OCI-LY1 (cell line): Measurements from ENCODE around the gene PASD1.

ENCODE experiments used
- H2AFZ ChIP-seq: fragments of 200-600 bp; sonication (generic), shearing (Covaris generic); 2 replicates; pipeline ENCODE4 v1.6.0; 2014; ENCODE audit warnings: antibody characterized with exemption, mild to moderate bottlenecking, low read length
- H3F3A ChIP-seq: fragments of 200-600 bp; sonication (generic), shearing (Covaris generic); 2 replicates; pipeline ENCODE4 v1.6.0; 2014; ENCODE audit warnings: mild to moderate bottlenecking, antibody characterized with exemption, low read length, moderate library complexity; ENCODE audit not compliant: insufficient read depth
- H3K27ac ChIP-seq: fragments of 200-600 bp; sonication (generic); 2 replicates; pipeline ENCODE4 v1.5.1; 2014; ENCODE audit warnings: low read length, mixed run types, mild to moderate bottlenecking, low read depth; ENCODE audit not compliant: poor library complexity, severe bottlenecking
- H3K27me3 ChIP-seq: fragments of 200-600 bp; sonication (generic); 2 replicates; pipeline ENCODE4 v1.6.0; 2014; ENCODE audit warnings: antibody characterized with exemption, mild to moderate bottlenecking, low read length, moderate library complexity; ENCODE audit not compliant: insufficient read depth
- H3K36me3 ChIP-seq: fragments of 200-600 bp; sonication (generic); 2 replicates; pipeline ENCODE4 v1.6.1; 2014; ENCODE audit warnings: mild to moderate bottlenecking, antibody characterized with exemption, low read length, moderate library complexity, mixed read lengths; ENCODE audit not compliant: insufficient read depth
- H3K4me1 ChIP-seq: fragments of 200-600 bp; sonication (generic); 2 replicates; pipeline ENCODE4 v1.5.1; 2014; ENCODE audit warnings: mild to moderate bottlenecking, low read length, moderate library complexity; ENCODE audit not compliant: insufficient read depth, severe bottlenecking
- H3K4me2 ChIP-seq: fragments of 200-600 bp; sonication (generic), shearing (Covaris generic); 2 replicates; pipeline ENCODE4 v1.6.1; 2014; ENCODE audit warnings: low read length
- H3K4me3 ChIP-seq: fragments of 200-600 bp; sonication (generic); 2 replicates; pipeline ENCODE4 v1.5.1; 2014; ENCODE audit warnings: low read length, low read depth, mild to moderate bottlenecking, mixed read lengths; ENCODE audit not compliant: poor library complexity, severe bottlenecking
- H3K79me2 ChIP-seq: fragments of 200-600 bp; shearing (Covaris generic); 2 replicates; pipeline ENCODE4 v1.6.1; 2016; ENCODE audit warnings: mixed run types, low read length, mixed read lengths; ENCODE audit not compliant: insufficient read depth
- H3K9ac ChIP-seq: fragments of 200-600 bp; sonication (generic), shearing (Covaris generic); 2 replicates; pipeline ENCODE4 v1.6.1; 2014; ENCODE audit warnings: mild to moderate bottlenecking, low read length, mixed read lengths
- H3K9me2 ChIP-seq: fragments of 200-600 bp; sonication (generic), shearing (Covaris generic); 2 replicates; pipeline ENCODE4 v1.6.1; 2014; ENCODE audit warnings: low read depth, mild to moderate bottlenecking, low read length, mixed read lengths
- H3K9me3 ChIP-seq: fragments of 200-600 bp; shearing (Covaris generic); 2 replicates; pipeline ENCODE4 v1.6.1; 2014; ENCODE audit warnings: low read length, mixed read lengths
- H4K20me1 ChIP-seq: fragments of 200-600 bp; sonication (generic), shearing (Covaris generic); 2 replicates; pipeline ENCODE4 v1.6.0; 2016; ENCODE audit warnings: mild to moderate bottlenecking, low read length; ENCODE audit not compliant: insufficient read depth
- EZH2 ChIP-seq: fragments of 200-600 bp; sonication (generic), shearing (Covaris generic); IDR thresholded peaks from 2 replicates; pipeline ENCODE4 v1.8.0; 2017; ENCODE audit warnings: borderline replicate concordance, mixed run types, mild to moderate bottlenecking, antibody characterized with exemption, low read length, moderate library complexity, mixed read lengths
- TF ChIP-seq, protein P1 (sequence below): fragments of 200-600 bp; sonication (generic), shearing (Covaris generic); IDR thresholded peaks from 2 replicates; pipeline ENCODE4 v1.5.1; 2017; ENCODE audit warnings: mild to moderate bottlenecking, antibody characterized with exemption, low read length, moderate library complexity, mixed read lengths

Gene PASD1

GRCh38 chrX:151517421-151517820 lies 46.1 kb upstream of the PASD1 start:
- Histone ChIP-seq H3K27me3 (no peaks in the 10 kb centered on the region), H4K20me1 (no peaks in the 10 kb centered on the region), H3F3A (no peaks in the 10 kb centered on the region), H3K79me2 (no peaks in the 10 kb centered on the region), H3K27ac (no peak overlapping the region), H3K4me2 (no peak overlapping the region), H3K36me3 (no peaks in the 10 kb centered on the region), H3K9me2 (no peaks in the 10 kb centered on the region), H3K9ac (no peak overlapping the region), H3K4me3 (no peak overlapping the region), H2AFZ (no peak overlapping the region), H3K4me1 (no peaks in the 10 kb centered on the region), H3K9me3 (no peaks in the 10 kb centered on the region)
- no peak for TF ChIP-seq EZH2
- TF ChIP-seq, protein P1, sequence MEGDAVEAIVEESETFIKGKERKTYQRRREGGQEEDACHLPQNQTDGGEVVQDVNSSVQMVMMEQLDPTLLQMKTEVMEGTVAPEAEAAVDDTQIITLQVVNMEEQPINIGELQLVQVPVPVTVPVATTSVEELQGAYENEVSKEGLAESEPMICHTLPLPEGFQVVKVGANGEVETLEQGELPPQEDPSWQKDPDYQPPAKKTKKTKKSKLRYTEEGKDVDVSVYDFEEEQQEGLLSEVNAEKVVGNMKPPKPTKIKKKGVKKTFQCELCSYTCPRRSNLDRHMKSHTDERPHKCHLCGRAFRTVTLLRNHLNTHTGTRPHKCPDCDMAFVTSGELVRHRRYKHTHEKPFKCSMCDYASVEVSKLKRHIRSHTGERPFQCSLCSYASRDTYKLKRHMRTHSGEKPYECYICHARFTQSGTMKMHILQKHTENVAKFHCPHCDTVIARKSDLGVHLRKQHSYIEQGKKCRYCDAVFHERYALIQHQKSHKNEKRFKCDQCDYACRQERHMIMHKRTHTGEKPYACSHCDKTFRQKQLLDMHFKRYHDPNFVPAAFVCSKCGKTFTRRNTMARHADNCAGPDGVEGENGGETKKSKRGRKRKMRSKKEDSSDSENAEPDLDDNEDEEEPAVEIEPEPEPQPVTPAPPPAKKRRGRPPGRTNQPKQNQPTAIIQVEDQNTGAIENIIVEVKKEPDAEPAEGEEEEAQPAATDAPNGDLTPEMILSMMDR: no peak

DNA sequence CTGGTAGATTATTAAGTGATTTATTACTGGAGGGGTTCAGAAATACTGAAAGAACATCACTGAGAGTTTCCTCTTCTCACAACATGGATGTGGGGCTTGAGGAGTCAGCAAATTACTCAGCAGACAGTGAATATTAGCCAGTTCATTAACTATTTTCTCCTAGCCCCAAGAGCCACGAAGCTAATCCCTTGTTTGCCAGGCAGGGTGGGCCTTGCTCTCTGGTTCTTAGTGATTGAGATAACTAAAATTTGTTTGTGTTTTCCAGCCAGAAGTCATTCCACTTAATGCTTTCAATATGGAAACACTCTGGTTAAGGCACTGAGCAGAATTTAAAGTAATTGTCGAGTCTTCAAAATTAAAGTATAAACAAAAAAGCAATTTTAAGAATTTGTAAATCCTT lies 40.1 kb upstream of the PASD1 start:
- no peaks in the 10 kb centered on the region for H3K27me3 ChIP-seq
- no peaks in the 10 kb centered on the region for H3K9me3 ChIP-seq
- H3K9ac ChIP-seq: no peak overlapping the region
- no peaks in the 10 kb centered on the region for H3K79me2 ChIP-seq
- H3K9me2 ChIP-seq: no peaks in the 10 kb centered on the region
- no peaks in the 10 kb centered on the region for H3K4me1 ChIP-seq
- H3F3A ChIP-seq: no peaks in the 10 kb centered on the region
- H2AFZ ChIP-seq: no peak overlapping the region
- H3K4me3 ChIP-seq: no peak overlapping the region
- H3K4me2 ChIP-seq: no peak overlapping the region
- H3K27ac ChIP-seq: no peak overlapping the region
- no peaks in the 10 kb centered on the region for H3K36me3 ChIP-seq
- TF ChIP-seq, protein P1: no peak
- no peak for TF ChIP-seq EZH2
- no peaks in the 10 kb centered on the region for H4K20me1 ChIP-seq

DNA sequence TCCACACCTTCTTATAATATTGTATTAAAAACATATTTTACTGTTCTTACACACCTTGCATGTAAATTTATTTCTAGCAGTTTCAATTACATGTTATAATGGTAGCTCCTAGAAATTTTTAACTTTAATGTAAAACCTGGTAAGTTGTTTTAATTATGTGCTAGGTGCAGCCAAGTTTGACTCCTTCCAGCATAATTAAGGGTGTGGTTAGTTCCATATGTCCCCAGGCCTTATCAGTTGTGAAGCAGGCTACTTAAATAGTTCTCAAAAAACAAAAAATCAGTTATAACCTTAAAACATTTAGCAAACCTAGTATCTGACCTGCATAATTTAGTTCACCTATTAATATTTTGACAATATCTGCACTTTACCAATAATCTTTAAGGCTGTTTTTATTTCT lies 26.9 kb upstream of the PASD1 start:
- TF ChIP-seq, protein P1: no peak
- no peak for TF ChIP-seq EZH2
- Histone ChIP-seq H3K9me2 (no peaks in the 10 kb centered on the region), H3K27ac (no peak overlapping the region), H3K4me2 (no peak overlapping the region), H4K20me1 (no peaks in the 10 kb centered on the region), H3K9ac (no peak overlapping the region), H3K36me3 (no peaks in the 10 kb centered on the region), H3K9me3 (no peaks in the 10 kb centered on the region), H3K4me3 (no peak overlapping the region), H3K27me3 (no peaks in the 10 kb centered on the region), H3F3A (no peaks in the 10 kb centered on the region), H3K4me1 (no peaks in the 10 kb centered on the region), H2AFZ (no peak overlapping the region), H3K79me2 (no peaks in the 10 kb centered on the region)
